ENCODE measurements around the gene DLX2.

The DLX2 gene

DNA sequence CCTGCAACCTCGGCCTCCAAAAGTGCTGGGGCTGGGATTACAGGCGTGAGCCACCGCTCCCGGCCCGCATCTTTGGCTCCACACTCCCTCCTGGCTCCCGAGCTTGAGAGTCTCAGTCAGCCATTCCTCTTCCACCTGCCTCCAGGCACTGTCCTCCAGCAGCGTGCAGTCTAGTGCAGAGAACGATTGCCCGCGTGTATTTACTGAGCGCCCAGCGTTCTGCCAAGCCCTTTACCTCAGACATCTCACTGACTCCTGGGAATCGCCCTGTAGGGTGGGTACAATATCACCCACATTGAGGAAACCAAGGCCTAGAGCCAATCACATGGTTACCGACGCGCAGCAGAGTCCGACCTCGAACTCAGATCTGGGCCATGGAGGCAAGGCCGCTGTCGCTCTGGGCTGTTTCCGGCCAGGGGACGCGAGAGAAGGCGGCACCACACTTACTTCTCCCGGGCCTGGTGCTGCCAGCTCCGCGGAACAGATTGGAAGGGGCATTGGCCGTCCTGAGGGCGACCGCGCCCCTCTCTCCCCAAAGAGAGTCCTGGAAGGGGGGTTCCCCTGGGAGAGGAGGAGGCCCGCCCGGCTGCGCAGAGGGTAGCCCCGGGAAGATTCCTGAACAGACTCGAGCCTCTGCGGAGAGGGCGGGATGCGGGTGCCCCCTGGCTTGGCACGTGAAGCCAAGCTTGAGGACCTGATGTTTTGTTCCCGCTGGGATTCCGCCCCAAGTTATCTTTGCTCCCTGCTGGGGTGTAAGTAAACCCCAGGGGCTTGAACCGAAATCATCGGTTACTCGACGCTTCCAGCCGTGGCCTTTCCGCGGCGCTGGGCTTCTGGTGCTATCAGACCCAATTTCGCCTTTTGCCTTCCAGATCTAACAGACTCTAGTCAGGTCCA, 5.2 kb upstream of the DLX2 start:
- no peak for DNase-seq

DNA sequence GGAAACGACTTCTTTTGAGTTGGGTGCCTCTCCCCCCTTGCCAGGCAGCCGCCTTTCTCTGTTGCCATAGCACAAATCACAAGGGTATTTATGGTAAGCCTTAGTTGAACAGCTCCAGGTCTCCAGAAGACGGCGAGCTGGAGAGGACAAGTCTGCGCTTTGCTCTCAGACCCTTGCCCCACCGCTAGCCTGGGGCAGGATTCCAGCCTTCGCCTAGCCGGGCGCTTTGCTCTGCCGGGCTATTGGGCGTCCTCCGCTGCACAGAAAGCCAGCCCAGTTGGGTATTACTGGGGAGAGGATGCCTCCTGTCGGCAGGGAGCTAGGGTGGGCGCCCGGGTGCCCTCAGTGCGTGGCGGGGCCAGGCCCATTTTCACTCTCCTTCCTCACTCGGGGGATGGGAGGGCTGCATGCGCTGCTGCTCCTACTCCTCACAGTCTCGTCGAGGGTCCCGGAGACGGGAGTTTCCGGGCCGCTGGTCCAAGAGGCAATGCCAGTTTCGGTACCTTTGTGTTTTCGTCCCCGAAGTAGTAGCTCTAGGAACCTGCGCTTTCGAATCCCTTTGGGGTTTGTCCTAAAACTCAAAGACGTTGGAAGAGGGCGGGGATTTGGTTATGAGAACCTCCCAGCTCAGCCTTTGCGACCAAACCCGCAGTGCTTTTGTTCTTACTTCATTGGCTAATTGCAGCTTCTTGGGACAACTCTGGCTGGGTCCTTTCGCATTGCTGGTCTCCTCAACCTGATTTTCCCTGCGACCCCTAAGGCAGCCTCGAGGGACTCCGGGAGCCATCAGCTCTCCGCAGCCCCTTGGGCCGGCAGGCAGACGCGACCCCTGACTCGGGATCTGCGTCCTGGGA, 3.6 kb upstream of the DLX2 start:
- DNase-seq = no peak

DNA sequence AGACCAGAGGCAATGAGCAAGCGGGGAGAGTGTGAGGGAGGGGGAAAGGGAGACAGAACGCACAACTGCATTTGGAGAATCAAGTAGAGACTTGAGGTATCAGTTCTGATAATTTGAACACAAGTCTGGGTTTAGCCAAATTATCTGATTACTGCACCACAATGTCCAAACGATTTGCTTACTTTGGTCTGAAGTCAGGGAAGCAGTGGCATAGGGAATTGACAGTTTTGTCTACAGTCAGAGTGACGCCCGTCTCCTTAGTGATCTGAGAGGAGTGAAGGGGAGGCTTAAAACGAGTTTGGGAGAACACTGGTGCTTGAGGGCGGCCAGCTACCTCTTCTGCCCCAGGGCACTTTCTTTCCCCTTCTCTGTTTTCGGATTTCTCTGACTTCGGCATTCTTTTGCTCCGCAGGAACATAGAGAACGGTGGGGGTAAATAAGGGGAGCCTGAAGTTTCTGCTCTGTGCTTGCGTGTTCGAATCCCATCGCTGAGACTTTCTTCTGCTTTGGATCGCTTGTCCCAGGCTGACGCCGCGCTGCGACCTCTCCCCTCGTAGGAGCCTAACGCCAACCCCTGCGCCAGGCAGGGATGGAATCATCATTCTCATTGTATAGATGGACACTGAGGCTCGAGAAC, 2.9 kb upstream of the DLX2 start:
- DNase-seq = no peak

DNA sequence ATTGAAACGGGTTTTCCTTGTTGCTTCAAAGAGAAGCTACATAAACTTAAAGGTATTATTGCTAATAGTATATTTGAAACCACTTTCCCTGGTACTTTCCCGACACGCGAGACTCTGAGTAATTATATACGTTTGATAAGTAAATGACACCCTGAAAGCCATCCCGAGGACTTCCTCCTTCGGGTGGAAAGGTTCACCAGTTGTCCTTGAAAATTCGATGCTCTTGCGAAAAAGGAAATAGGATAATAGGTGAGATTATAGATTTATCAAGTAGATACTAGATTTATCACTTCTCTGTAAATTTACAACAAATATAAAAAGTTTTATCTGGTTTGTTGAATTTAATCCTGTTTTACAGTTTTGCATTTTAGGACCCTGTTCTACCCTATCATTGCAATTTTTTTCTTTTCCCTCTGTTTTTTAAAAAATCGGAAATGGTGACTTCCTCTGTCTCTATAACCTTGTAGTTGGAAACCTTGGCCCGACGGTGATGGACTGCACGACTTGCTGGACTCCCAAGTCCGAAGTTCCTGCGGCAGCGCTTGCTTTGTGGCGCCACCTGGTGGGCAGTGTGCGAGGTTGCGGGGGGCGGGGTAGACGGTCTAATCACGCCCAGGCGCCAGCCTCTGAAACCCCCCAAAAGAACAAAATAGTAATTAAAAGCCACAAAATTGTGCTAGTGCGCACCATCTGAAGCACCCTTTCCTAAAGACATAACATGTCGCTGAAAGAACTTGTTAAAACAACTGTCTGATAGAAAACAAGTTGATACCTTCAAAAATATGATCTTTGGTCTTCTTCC, 972 bp upstream of the DLX2 start:
- DNase-seq = peak; percentile 61

DNA sequence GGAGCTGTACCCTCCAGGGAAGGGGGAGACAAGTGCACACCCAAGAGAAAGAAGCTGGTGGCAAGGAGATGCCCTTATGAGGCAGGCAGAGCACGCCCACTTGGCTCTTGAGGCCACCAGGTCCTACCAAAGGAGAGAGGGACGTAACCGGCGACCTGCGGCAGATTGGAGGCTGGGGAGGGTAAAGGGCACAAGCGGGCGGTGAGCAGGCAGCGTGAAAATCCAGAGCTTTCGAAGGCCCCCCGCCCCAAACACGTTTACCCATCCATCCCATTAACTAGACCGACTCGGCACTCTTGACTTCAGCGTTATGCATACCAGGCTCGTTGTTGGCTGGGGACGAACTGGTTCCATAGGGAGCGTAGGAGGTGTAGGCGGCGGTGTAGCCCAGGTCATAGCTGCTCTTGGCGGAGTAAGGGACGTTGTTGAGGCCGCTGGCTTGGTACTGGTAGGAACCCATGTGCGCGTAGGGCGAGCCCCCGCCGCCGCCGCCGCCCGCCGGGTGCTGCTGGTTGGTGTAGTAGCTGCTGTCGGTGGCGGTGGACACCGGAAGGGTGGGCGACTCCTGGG, 794 bp downstream of the DLX2 start:
- DNase-seq = peak; percentile 49

DNA sequence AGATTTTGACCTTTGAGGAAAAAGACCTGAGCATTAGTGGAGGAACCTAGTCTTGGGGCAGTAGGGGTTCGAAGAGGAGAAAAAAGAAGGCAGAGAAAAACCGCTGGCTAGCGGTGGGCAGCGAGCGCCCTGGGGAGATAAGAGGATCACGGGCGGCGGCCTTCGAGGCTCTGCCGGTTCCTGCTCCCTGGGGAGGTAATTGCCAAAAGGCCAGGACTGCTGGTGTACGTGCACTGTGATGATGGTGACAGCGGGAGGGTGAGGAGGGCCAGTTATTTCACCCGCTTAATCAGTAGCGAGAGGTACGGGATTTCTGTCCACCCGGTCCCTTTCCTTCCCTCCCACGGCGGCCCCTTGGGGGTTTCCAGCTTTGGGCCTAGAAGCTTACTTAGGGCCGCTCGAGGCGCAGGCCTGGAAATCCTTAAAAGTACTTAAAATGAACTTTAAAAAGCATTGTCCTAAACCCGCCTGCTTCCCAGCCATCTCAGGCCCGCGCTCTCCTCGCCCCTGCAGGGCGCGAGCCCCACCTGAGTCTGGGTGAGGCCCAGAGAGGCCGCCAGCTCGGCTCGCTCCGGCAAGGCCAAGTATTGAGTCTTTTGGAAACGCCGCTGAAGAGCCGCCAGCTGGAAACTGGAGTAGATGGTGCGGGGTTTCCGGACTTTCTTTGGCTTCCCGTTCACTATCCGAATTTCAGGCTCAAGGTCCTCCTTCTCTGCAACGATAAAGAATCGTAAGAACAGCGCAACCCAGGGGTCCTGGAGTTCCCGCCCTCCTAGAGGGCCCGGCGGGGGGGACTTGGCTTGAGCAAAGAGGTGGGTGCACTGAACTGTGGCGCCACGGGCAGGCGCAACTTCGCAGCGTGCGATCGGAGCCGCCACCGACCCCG, 1.5 kb downstream of the DLX2 start:
- DNase-seq = no peak

DNA sequence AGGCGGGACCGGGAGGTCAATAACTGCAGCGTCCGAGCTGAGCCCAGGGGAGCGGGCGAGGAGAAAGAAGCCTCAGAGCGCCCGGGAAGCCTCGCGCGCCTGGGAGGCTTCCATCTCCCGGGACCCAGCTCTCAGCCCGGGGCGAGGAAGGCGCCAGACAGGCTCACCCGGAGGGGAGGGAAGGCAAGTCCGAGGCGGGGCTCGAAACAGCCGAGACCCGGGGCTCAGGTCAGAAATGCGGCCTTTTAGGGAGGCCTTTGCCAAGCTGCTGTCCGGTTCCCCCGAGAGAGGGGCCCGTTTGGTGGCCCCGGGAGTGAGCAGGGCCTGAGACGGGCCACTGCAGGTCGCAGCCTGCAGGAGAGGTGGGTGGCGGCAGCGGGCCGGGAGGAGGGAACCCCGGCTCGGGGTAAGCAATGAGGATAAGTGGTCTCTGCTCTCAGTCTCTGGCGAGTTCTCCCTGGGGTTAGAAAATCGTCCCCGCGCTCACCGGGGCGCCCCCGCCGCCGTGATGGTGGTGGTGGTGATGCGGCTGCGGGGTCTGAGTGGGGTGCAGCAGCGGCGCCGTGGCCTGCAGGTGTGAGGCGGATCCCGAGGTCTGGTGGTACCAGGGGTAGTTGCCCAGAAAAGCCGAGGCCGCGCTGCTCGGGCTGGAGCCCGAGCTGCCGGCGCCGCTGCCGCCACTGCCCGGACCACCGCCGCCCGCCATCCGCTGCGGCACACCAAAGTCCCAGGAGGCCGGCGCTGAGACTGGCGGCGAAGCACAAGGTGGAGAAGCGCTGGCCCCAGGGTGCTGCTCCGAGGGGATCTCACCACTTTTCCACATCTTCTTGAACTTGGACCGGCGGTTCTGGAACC, 2.4 kb downstream of the DLX2 start:
- DNase-seq = no peak

DNA sequence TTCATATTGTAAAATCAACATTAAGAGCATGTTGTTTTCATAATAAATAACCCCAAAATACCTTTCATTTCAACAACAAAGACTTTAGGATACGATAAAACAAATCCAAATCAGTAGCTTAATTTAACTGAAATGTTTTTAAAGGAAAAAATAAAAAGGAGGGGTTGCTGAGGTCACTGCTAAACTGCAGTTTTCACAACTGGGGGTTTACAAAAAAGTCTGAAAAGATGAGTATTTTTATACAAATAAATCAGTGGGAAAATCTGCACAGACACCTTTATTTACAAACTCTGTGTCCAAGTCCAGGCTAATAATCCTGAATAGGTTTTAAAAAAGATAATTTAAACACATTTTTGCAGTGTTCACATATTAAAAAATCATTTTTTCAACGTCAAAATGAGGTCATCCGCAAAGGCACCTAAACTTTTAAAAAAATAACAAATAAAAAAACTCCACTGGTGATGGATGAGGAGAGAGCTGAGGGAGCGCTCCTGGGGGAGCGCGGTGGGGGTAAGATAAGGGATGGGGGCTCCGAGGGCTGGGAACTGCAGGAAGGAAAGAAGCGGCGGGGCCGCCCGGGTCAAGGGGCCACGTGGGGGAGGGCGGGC, 3.1 kb downstream of the DLX2 start:
- no peak for DNase-seq

DNA sequence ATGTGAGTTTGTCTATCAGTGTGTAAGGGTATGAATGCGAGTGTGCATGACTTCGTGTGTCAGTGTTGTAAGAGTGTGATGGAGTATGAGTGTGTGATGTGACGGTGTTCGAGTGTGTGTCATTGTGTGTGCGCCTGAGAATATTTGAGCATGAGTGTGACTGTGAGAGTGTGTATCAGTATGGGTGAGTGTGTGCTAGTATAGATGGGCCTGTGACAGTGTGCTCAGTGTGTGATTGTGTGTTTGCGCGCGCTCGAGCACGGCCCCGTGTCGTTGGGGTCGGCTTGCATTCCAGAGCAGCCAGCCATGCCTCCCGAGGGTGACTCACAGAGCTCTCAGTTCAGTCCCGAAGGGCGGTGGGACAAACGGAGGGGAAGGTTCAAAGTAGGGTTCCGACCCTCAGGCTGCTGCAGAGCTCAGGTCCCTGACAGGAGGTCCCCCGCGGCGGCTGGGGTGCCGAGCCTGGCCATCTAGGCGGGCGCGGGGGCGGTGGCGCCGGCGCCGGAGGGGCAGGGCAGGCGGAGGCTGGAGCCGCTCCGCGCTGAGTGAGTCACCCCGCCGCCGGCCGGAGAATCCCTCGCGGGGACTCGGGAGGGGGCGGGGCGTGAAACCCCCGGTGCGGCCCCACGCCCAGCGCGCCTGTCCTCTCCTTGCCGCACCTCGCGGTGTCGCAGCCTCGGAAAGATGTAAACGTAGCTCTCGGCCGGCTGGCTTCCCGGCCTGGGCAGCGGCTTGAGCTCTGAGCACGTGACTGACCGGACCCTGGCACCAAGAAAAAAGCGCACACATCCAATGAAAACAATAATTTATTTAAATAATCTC, 3.8 kb downstream of the DLX2 start:
- DNase-seq = no peak

DNA sequence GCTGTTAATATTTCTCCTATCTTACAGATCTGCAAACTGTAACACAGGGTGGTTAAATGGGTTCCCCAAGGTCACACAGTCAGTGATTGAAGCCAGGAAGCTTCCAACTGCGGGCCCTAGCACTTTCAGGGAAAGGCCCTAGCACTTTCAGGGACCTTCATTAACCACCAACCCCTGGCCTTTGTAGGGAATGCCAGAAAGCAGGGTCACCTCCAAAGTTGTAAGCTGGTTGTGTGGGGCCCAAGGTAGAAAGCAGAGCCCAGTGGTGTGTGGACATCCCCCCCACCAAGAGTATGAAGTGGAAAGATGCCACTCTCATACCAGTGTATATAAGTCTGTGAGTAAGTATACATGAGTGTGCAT, 4.4 kb downstream of the DLX2 start:
- DNase-seq = no peak

DNA sequence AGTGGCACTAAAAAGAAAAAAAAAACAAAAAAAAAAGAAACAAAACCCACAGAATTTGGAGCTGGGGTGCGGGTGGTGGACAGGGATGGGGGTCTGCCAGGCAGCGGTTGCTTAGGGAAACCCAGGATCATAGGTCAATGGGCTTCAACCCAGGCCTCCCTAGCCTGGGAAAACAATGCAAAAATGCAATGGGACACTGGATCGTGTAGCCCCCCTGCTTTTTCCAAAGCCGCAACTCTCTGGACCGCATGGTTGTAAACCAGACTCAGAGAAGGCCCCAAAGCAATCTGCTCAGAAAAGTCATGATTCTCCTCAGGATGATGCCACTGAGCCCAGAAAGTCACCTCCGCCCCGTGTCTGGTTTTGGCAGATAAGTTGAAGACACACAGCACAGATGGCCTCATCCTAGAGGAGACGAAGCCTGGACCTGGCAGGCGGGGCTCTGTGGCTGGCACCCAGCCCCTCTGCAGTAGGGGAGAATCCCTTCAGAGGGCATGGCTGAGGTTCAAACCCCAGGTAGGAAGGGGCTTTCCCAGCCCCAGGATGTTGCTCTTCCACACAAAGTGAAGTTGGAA, 5.1 kb downstream of the DLX2 start:
- DNase-seq = peak; percentile 51

DNA sequence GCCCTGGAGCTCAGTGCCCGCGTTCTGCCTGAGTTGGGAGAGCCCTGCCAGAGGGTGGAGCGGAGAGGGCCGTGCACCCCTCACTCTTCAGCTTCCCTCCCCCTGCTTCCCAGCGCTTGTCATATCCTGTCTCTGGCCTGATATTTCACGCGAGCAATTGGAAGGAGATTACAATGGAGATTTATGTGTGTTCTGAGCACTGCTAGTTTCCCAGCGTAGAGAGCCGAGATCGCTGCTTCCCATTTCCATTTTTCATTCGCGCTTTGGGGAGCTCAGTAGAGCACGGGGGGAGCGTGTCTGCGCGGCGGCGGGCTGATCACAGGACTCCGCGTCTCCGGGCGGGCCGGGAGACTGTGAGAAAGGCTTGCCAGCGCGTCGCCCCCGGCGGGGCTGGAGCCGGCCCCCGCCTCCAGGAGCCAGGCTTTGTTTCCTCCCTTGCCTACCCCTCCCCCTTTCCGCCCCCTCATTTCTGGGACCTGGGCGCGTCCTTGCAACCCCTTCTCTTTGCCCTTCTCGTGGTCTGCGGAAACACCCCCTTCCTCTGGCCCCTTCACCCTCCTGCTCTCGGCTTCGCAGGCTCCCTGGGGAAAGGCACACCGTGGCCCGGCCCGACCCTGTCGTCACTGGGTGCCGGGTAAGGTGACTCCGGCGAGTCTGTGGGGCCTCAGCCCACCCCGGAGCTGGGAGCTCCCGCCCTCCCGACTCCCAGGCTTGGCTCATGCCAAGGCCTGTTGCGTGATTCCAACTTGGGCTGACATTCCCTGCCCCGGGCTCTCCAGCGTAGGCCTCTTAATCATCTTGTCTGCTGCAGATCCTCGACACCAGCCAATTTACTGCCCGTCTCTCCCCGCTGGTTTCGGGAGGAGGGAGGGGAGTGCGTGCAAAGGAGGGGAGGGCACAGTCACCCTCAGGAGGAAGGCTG, 5.8 kb downstream of the DLX2 start:
- peak; percentile 66 for DNase-seq

DNA sequence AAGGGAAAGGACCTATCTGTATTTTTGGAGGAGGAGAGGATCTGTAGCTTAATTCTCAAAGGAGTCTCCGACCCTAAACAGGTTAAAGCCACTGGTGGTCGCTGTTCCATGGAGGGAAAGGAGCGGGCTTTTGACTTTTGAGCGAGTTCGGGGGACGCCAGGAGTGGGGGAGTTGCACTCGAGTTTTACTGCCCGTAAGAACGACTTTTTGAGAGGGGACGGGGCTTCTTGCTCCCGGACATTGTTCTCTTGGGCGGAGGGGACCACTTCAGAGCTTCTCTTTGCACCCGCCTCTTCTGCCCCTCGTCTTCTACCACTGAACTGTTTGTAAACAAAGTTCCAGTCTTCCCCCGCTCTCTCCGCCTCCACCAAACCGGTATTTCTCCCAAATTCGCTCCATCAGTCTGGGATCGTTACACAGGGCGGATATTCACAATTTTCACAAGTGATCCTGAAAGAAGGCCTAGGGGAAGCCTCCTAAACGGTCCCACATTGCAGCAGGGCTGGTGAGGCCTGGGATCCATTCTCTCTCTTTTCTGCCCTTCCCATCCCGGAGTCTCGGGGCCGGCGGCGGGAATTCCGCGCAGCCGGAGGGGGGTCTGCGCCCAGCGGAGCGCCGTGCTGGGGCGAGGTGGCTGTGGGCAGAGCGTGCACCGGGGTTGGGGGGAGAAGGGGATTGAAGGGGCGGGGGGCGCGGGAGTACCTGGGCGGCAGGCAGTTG, 6.6 kb downstream of the DLX2 start:
- DNase-seq = peak; percentile 62

DNA sequence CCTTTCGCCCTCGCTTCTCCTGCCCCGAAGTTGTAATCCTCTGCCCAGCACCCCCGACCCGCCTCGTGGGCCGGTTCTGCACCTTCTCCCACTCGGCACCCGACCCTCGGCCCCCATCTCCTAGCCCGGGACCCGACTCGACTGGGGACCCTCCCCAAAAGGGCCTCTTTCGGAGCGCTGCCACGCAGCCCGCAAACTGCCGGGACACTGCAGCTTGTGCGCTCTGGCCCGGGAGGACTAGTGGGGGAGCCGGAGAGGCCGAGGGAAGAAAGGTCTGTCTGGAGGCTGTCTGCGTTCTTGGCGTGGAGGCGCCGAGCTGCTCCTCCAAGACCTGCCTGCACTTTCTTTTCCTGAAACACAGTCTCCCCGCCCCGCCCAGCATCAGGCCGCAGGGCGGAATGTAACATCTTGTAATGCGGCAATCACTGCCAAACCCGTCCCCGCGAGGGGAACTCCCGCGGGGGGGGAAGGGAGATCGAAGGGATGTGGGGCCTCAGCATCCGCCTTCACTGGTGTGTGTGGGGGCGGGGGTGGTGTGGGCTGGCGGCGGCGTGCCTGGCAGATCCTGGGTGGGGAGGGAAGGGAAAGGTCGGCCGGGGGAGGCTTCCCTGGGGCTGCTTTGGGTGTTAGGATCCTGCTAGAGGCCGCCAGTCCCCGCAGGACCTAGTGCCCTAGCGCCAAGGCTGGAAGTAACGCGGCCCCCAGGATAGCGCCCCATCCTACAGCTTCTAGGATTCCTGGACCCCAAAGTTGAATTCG, 7.4 kb downstream of the DLX2 start:
- DNase-seq = peak; percentile 59

DNA sequence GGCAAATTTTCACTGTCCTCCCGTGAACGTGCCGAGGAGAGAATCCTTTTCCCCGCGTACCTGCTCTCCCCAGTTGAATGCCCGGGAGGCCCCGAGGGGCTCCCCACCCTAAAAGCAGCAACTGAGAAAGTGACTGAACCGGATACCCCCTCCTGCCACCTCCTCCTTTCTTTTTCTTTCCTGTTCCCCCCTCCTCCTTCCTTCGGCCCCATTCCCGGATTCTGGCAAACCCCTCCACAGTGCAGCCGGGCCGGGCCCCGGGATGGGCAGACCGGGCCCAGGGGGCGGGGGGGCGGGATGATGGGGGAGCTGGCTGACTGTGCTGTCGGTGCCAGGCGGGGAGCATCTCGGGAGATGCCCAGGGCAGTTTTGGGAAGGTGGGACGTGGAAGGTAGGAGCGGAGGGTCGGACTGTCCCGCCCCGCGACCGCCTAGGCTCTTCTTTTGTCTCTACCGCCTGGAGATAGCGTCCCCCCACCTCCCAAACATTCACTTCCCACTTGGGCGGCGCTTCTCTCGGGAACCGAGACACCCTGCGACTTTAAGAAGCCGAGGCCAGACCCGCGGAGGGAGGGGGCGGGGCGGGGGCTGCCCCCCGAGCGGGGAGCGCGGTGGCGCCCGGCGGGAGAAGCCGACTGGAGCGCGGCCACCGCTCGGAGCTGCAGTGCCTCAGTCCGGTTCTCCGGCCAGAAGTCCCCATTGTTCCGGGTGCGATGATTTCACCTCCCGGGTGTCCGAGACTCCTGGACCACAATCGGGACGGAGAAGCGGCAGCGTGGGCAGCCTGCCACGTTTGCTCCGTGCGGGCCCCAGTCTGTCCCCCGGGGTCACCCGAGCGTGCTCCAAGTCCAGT, 8.2 kb downstream of the DLX2 start:
- no peak for DNase-seq

Data from NCI-H2171 treated with DMSO at 0.1 percent for 48 hours (cell line).